PC-3 (cell line): ENCODE measurements around the gene ACTR2. TPM values are rescaled to one million over a fixed set of nuclear protein-coding genes. Genes with fewer than 3 reads are reported as not detected.

Experiments used
- ATAC-seq: fragments of 200-7000 bp; cut with Tn5 transposase; 2 replicates; pipeline ENCODE4 v1.9.1; 2020; ENCODE audit warnings: mild to moderate bottlenecking, moderate library complexity
- BruUV-seq: library from RNA; stranded (reverse); fragments of 400-500 nt; replicated peaks from 2 replicates; lab custom pipeline; 2021; lab: Mats Ljungman, UMichigan
- CTCF ChIA-PET: fragments of 300-600 bp; sonication (Branson Sonifier 250); formaldehyde crosslinking; loops from one replicate; lab custom pipeline; 2022; ENCODE audit warnings: antibody characterized with exemption; lab: Charles Lee
- POLR2A ChIA-PET: fragments of 300-600 bp; sonication (Branson Sonifier 250); formaldehyde crosslinking; loops from one replicate; lab custom pipeline; 2022; ENCODE audit warnings: antibody characterized with exemption; ENCODE audit not compliant: unreplicated experiment; lab: Charles Lee
- DNase-seq: peaks from one replicate; pipeline ENCODE4 v3.0.0-alpha.2; 2015
- H2AFZ ChIP-seq: fragments of 300-600 bp; sonication (generic); 2 replicates; pipeline ENCODE4 v1.6.0; 2016; ENCODE audit warnings: antibody characterized with exemption, low read length
- H3F3A ChIP-seq: fragments of 300-600 bp; sonication (generic); one replicate; pipeline ENCODE4 v1.6.0; 2017; ENCODE audit warnings: antibody characterized with exemption, low read length, control low read depth, mild to moderate bottlenecking; ENCODE audit not compliant: unreplicated experiment
- H3K27ac ChIP-seq: fragments of 300-600 bp; sonication (generic); 2 replicates; pipeline ENCODE4 v1.5.1; 2016; ENCODE audit warnings: mild to moderate bottlenecking, low read length
- H3K27me3 ChIP-seq: fragments of 300-600 bp; sonication (generic); 2 replicates; pipeline ENCODE4 v1.6.1; 2016; ENCODE audit warnings: low read length, mixed read lengths
- H3K36me3 ChIP-seq: fragments of 300-600 bp; sonication (generic); 2 replicates; pipeline ENCODE4 v1.6.1; 2016; ENCODE audit warnings: low read depth, mixed run types, low read length, mixed read lengths
- H3K4me1 ChIP-seq: fragments of 300-600 bp; sonication (generic); 2 replicates; pipeline ENCODE4 v1.5.1; 2016; ENCODE audit warnings: low read length; ENCODE audit not compliant: insufficient read depth
- H3K4me2 ChIP-seq: fragments of 300-600 bp; sonication (generic); 2 replicates; pipeline ENCODE4 v1.6.0; 2016; ENCODE audit warnings: low read length
- H3K4me3 ChIP-seq: fragments of 300-600 bp; sonication (generic); 2 replicates; pipeline ENCODE4 v1.5.1; 2016; ENCODE audit warnings: mild to moderate bottlenecking, low read length, mixed read lengths
- H3K79me2 ChIP-seq: fragments of 300-600 bp; sonication (generic); 2 replicates; pipeline ENCODE4 v1.6.1; 2017; ENCODE audit warnings: low read length, mixed read lengths
- H3K9ac ChIP-seq: fragments of 300-600 bp; sonication (generic); 2 replicates; pipeline ENCODE4 v1.6.0; 2016; ENCODE audit warnings: mild to moderate bottlenecking, low read length
- H3K9me2 ChIP-seq: fragments of 300-600 bp; sonication (generic); replicated peaks from 2 replicates; pipeline ENCODE4 v1.6.1; 2016; ENCODE audit warnings: mixed run types, low read length, mixed read lengths
- H3K9me3 ChIP-seq: fragments of 300-600 bp; sonication (generic); 2 replicates; pipeline ENCODE4 v1.6.1; 2016; ENCODE audit warnings: low read length, mixed read lengths
- H4K20me1 ChIP-seq: fragments of 300-600 bp; sonication (generic); 2 replicates; pipeline ENCODE4 v1.6.1; 2016; ENCODE audit warnings: low read length, mixed read lengths
- CTCF ChIP-seq: fragments of 300-600 bp; sonication (generic); conservative IDR thresholded peaks from 2 replicates; pipeline ENCODE4 v1.5.1; 2017; ENCODE audit warnings: antibody characterized with exemption, low read depth, mild to moderate bottlenecking, low read length
- EZH2 ChIP-seq: fragments of 300-600 bp; sonication (generic); IDR thresholded peaks from one replicate; pipeline ENCODE4 v1.6.1; 2017; ENCODE audit warnings: antibody characterized with exemption, mild to moderate bottlenecking, low read length; ENCODE audit not compliant: unreplicated experiment
- EZH2phosphoT487 ChIP-seq: fragments of 300-600 bp; sonication (generic); IDR thresholded peaks from 2 replicates; pipeline ENCODE4 v1.6.1; 2018; ENCODE audit warnings: mild to moderate bottlenecking, antibody characterized with exemption, low read length, borderline replicate concordance
- intact Hi-C: fragments of 100-400 bp; cut with micrococcal nuclease; formaldehyde crosslinking; loops from 2 replicates; pipeline ENCODE4 v1.9.0; 2023
- total RNA-seq: library from RNA; depleted of rRNA; stranded (reverse); fragments of >200 nt; gene quantifications from 2 replicates; pipeline ENCODE4 v1.2.3, GENCODE V29; 2014

Gene ACTR2
- total RNA-seq, 1 experiment from 2014 or later = 56.7 TPM

DNA sequence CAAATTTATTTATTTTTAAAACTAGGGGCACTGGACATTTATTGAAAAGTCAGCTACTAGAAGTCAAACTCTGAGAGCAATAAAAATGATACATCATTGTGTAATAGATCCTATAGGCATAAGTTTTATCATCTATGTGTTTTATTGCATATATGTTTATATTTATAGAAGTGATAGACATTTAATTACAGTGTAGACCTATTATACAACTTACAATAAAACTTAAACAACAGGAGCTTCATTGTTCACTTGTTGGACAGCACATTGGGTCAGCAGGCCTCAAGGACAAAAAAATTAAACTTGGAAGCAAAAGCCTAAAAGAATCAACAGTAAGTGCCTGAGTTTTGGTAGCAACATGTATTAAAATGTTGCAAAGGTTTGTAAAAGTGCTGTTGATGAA, 15.0 kb upstream of the ACTR2 start:
- no peaks in the 10 kb centered on the region for H3F3A ChIP-seq
- no peaks in the 10 kb centered on the region for H3K9me3 ChIP-seq
- TF ChIP-seq EZH2 = no peak
- no peaks in the 10 kb centered on the region for H3K79me2 ChIP-seq
- H3K9me2 ChIP-seq = no peaks in the 10 kb centered on the region
- intact Hi-C loops = no loop called here
- BruUV-seq = no TSS peak
- H3K4me3 ChIP-seq = no peak overlapping the region
- no peak for DNase-seq
- POLR2A ChIA-PET = interaction anchor here (0.6 to 1.0 kb wide), 2 partner anchors 8 to 83 kb away, joined by 4 to 5 read pairs; partner anchors contain the start of gene RAB1A
- no peak overlapping the region for H3K27ac ChIP-seq
- H2AFZ ChIP-seq = no peak overlapping the region
- H3K4me2 ChIP-seq = no peak overlapping the region
- peak; percentile 77 for ATAC-seq
- H3K27me3 ChIP-seq = no peaks in the 10 kb centered on the region
- H3K9ac ChIP-seq = no peak overlapping the region
- H3K36me3 ChIP-seq = no peaks in the 10 kb centered on the region
- no peaks in the 10 kb centered on the region for H3K4me1 ChIP-seq
- H4K20me1 ChIP-seq = no peaks in the 10 kb centered on the region
- CTCF ChIA-PET = no interaction called here

GRCh38 chr2:65213035-65213434, 14.6 kb upstream of the ACTR2 start:
- H3K27me3 ChIP-seq = no peaks in the 10 kb centered on the region
- CTCF ChIA-PET = no interaction called here
- no peaks in the 10 kb centered on the region for H3K4me1 ChIP-seq
- TF ChIP-seq EZH2 (no peak), EZH2phosphoT487 (no peak), CTCF (no peak)
- H3K9me2 ChIP-seq = no peaks in the 10 kb centered on the region
- H4K20me1 ChIP-seq = no peaks in the 10 kb centered on the region
- H2AFZ ChIP-seq = no peak overlapping the region
- BruUV-seq = no TSS peak
- no peaks in the 10 kb centered on the region for H3K36me3 ChIP-seq
- no peaks in the 10 kb centered on the region for H3K79me2 ChIP-seq
- no peaks in the 10 kb centered on the region for H3K9me3 ChIP-seq
- H3K4me3 ChIP-seq = no peak overlapping the region
- intact Hi-C loops = no loop called here
- no peak overlapping the region for H3K9ac ChIP-seq
- POLR2A ChIA-PET = interaction anchor here (0.6 kb wide), 1 partner anchor 9 kb away, joined by 4 read pairs; no protein-coding TSS in a partner anchor
- H3K4me2 ChIP-seq = no peak overlapping the region
- ATAC-seq (no peak; the same call in 1 of the 2 replicates), DNase-seq (no peak)
- H3K27ac ChIP-seq = no peak overlapping the region
- H3F3A ChIP-seq = no peaks in the 10 kb centered on the region

DNA sequence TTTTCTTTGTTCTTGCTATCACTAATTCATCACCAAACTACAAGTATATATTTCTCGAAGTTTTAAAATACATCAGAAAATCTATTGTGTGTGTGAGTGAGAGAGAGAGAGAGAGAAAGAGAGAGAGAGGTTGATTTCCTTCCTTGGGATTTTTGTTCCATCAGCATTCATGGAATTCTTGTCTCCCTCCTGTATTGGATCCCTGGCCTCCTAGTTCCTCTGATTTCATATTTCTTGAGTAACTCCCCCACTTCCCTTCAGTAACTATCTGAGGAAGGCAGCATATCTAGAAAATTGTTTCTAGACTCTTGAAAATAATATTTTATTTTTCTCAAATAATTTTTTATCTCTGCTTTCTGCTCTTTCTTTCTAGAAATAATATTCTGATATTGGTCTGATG, 13.3 kb upstream of the ACTR2 start:
- Histone ChIP-seq H3K4me2 (no peak overlapping the region), H3K36me3 (no peaks in the 10 kb centered on the region), H3K9me2 (no peaks in the 10 kb centered on the region), H3K4me1 (no peaks in the 10 kb centered on the region), H3K79me2 (no peaks in the 10 kb centered on the region), H4K20me1 (no peaks in the 10 kb centered on the region), H3K9me3 (no peaks in the 10 kb centered on the region), H3K27ac (no peak overlapping the region), H2AFZ (no peak overlapping the region), H3K9ac (no peak overlapping the region), H3K4me3 (no peak overlapping the region), H3K27me3 (no peaks in the 10 kb centered on the region), H3F3A (no peaks in the 10 kb centered on the region)
- ATAC-seq = no peak
- ChIA-PET CTCF (no interaction called here), POLR2A (interaction anchor here (0.6 kb wide), 1 partner anchor 78 kb away, joined by 4 read pairs; no protein-coding TSS in a partner anchor)
- DNase-seq = no peak
- BruUV-seq = no TSS peak
- no peak for TF ChIP-seq CTCF
- TF ChIP-seq EZH2 = no peak
- no peak for TF ChIP-seq EZH2phosphoT487
- intact Hi-C loops = no loop called here
